Measurements from ENCODE around the gene USP34.
"Not testable (repeated sequence)": the region's sequence is repeated elsewhere in the genome, so short reads cannot be mapped to it uniquely, and the experiment has no call there.

The USP34 gene

DNA sequence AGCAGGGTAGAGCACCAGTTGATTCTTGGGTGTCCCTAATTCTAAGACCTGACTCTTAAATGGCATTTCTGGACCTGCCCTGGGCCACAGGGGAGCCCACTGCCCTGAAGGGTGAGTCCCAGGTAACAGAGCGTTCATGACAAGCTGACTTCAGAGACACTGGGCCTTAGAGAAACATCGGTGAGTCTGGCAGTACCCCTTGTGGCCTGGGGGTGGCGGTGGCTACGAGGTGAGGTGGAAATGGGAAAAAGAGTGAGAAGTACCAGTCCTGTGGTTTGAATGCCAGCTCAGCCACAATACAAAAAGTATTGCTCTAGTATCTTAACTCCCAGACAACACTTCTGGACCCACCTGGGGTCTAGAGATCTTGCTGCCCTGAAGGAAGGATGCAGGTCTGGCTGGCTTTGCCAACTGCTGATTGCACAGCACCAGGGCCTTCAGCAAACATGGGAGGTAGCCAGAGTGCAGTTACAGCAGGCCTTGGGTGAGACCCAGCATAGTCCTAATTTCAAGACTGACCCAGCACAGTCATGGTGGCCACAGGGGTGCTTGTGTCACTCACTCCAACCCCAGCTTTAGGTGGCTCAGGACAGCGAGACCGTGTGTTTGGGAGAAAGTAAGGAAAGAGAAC is 44.5 kb downstream of the USP34 start:
- DNase-seq: peak; percentile 13 to 29

DNA sequence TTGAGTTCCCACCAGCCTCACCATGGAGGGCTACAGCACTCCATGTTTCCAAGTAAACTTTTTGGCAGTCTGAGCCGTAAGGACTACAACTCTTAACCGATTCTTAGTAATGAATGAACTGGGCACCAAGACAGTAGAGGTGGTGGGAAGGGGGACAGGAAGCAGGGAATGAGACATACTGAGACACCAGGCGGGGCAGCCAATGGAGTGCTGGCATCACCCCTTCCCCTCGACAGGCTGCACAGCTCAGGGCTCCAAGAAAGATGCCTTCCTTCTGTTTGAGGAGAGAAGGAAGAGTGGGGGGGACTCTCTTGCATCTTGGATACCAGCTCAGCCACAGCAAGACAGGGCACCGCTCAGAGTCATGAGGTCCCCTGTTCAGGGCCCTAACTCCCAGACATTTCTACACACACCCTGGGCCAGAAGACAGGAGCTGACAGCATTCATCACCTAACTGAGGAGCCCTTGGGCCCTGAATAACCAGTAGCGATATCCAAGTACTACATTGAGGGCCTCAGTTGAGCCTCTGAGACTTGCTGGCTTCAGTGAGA is 45.2 kb downstream of the USP34 start:
- DNase-seq: no peak

GRCh38 chr2:61423714-61424113 is 47.2 kb downstream of the USP34 start:
- no peak for DNase-seq

GRCh38 chr2:61421611-61422010 is 49.3 kb downstream of the USP34 start:
- DNase-seq: no peak

DNA sequence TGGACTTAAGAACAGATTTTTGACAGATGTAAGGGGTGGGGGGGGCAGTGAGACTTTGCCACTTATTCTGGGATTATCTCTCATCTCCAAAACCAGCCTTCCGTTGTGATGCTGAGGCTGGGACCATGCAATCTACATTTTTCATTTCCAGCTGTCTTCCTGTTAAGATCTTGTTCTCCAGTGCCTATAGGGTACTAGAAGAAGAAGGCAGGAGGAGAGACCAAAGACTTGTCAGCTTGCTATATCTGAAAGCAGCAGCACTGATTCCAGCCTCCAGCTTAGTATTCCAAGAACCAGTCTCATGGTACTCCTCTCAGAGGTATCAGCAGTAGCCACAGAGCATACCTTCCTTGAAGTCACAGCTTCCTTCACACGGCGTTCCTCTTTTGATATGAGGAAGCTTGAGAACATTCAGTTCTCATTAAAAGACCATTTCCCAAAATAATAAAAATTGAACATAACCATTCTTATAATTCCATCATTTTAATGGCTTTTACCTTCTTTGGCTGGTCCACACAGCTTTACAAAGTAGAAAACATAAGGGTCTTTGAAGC is 49.8 kb downstream of the USP34 start:
- DNase-seq: no peak

DNA sequence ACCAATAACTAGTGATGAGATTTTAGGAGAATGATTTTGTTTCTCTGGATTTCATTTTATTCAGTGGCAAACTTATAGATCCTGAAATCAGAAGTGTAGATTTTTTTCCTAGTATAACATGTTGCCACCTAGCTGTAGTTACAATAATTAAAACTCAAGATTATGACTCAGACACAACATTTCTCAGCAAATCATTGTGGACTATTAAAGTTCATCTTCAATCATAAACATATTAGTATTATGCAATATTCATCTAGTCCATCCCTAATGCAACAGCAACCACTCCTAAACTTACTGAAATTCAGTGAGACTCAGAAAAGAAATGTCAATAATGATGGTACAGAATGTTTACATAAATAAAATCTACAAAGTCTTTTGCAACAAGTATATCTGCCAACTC is 51.3 kb downstream of the USP34 start:
- no peak for DNase-seq

- no peak for DNase-seq
Observed at GRCh38 chr2:61419129-61419528, 51.8 kb downstream of the USP34 start.

DNA sequence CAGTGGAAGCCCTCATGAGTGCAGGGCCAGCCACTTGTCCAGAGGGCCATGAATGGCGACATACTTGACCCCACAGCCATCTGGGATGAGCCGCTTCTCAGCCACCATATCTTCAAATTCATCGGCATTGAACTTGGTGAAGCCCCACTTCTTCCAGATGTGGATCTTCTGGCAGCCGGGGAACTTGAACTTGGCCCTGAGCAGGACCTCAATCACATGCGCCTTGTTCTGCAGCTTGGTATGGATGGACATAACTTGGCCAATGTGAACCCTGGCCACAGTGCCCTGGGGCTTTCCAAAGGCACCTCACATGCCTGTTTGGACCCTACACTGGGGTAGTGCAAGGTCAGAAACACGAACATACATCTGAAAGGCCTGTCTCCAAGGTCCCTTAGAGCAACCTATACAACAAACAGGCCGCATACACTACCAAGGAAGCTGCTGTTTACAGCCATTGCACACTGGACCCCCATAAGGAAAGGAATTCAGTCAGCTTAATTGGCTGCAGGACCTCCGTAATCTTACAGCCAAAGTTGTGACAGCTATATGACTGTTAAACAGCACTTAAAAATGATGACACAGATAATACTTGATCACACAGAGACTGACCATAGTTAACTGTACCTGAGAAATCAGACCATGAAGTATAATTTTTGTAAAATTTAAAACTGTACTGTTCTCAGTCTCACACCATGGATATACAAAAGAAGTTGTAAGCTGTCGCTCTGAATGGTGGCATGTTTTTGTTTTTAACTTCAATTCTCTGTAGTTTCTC is 53.8 kb downstream of the USP34 start:
- no peak for DNase-seq

DNA sequence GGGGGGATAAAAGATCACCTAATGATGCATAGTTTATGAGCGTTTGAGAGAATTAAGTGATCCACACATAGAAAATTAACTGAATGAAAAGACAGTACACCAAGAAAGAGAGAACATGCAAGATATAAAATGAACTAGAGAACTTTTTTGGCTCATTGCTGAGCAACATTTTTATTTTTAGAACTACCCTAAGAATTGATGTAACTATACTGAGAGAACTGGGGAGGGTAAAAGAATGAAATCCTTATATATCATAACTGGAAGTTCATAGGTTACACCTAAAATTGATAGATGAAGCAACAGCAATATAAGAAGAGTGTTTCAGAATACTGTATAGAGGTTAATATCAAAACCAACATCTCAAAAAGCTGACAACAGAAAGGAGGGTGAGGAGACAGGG is 55.6 kb downstream of the USP34 start:
- no peak for DNase-seq

DNA sequence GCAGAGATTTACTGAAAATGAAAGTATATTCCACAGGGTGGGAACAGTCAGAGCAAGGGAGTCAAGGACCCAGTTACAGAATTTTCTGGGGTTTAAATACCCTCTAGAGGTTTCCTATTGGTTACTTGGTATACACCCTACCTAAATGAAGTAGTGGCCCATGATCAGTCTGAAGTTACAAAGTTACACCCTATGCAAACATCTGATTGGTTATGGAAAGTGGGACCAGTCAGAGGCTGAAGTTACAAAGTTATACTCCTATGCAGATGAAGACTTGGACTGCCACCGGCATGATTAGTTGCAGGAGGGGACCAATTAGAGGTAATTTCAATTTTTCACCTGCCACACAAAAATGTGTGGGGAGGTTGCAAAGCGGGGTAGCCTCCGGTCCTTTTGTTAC is 56.2 kb downstream of the USP34 start:
- no peak for DNase-seq

- DNase-seq: no peak
Observed at GRCh38 chr2:61411109-61411508, 59.8 kb downstream of the USP34 start.

GRCh38 chr2:61410185-61410584 is 60.7 kb downstream of the USP34 start:
- DNase-seq: no peak

DNA sequence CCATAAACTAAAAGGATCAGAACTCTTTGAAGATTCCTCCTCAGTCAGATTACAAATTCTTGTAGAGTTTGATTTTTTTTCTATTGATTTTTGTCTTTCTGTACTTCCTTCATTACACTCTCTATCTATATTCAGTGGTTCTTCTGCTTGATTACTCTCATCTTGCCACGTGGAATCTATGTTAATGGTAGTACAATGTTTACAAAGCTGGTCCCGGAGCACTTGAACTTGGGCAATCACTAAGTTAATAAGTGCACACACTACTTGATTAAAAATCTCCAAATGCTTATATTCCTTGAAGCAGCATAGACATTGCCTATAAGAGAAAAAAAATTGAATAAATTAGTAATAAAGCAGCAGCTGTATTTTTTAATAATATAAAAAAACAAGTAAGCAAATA is 65.1 kb downstream of the USP34 start:
- no peak for DNase-seq

DNA sequence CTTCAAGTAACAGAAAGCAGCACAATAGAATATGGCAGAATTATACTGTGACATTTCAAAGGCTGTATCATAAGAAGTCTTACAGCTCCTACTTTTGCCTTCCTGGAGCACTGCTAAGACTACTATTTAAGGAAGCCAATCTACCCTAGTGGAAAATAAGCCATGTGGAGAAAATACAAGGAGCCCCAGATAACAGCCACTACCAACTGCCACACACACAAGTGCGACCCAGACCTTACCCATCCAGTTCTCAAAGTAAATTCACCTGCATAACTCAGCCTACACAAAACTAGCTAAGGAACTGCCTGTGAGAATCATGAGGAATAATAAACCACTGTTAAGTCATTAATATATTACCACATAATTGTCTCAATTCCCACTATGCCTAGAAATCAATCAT is 66.4 kb downstream of the USP34 start:
- no peak for DNase-seq

- no peak for DNase-seq
Observed at GRCh38 chr2:61398413-61398812, 72.5 kb downstream of the USP34 start.

DNA sequence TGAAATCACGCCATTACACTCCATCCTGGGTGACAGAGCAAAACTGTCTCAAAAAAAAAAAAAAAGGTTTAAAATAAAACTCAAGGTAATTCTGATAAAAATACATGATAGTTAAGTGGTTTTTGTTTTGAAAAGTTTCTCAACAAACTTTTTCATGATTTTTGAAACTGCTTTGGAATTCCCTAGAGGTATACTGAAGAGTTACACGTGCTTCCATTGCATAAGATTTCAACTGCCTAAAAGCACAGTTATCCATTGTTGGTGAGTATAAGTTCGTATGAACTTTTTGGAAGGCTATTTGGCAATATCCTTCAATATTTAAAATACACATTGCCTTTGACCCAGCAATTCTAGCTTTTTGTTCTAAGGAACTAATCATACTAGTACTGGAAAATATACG is 74.9 kb downstream of the USP34 start:
- DNase-seq: no peak

DNA sequence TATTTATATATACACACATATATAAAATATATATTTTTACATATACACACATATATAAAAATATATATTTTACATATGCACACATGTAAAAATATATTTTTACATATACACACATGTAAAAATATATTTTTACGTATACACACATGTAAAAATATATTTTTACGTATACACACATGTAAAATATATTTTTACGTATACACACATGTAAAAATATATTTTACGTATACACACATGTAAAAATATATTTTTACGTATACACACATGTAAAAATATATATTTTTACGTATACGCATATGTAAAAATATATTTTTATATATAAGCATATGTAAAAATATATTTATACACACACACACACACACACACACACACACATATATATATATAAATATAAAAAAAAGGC is 83.3 kb downstream of the USP34 start:
- DNase-seq: not testable (repeated sequence)

DNA sequence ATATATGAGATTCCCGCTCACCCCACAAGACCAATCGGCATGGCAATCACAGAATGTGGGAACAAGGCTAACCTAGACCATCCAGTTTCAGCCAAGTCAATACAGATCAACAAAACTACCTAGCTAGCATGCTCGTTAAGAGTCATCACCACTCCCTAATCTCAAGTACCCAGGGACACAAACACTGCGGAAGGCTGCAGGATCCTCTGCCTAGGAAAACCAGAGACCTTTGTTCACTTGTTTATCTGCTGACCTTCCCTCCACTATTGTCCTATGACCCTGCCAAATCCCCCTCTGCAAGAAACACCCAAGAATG is 90.0 kb downstream of the USP34 start:
- DNase-seq: not testable (repeated sequence)

DNA sequence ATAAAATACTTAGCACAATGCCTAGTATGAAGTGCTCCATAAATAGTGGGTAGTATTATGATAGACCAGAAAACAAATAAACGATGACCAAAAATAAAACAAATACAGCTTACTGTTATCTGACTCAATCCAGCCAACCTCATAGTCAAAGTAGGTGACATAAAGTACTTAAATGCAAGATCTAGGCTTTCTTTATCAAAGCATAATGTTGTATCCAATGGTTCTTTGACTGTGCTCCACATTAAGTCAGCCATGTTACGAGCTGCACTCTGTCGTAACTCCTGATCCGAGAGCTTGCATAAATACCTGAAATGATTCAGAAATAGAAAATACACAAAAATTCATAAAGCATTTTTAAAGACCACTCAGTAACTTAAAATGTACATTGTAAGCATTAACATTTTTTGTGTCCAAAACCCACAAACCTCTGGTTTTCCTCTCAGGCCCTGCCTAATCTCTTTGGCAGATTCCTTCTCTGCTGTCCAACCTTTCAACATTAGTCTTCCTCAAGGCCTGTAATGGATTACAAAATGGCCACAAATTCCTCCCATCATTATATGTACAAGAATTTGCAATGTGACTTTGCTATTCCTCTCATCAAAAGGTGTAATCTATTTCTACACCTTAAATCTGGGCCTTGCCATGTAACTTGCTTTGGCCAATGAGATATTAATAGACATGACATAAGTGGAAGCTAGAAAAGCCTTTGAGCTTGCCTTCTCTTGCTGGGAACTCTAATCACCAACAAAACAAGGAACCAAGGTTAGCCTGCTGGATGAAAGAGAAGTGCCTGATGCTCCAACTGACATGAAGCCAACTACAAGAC is 90.6 kb downstream of the USP34 start:
- no peak for DNase-seq

DNA sequence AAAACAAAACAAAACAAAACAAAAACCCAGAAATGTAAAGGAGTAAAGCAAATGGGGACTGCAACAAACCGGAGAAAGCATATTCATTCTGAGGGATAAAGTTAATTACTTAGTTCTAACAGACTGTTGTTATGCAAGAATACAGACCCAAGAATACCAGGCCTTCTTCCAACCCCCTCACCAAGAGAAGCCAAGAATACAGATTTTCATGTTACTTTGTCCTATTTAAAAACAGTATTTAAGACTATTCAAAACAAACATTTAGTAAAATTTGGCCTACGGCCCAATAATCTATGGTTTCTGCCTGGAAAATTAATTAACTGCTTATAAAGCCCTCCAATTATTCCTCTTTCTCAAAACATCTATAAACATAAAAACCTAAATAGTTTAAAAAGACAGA is 91.4 kb downstream of the USP34 start:
- DNase-seq: no peak

DNA sequence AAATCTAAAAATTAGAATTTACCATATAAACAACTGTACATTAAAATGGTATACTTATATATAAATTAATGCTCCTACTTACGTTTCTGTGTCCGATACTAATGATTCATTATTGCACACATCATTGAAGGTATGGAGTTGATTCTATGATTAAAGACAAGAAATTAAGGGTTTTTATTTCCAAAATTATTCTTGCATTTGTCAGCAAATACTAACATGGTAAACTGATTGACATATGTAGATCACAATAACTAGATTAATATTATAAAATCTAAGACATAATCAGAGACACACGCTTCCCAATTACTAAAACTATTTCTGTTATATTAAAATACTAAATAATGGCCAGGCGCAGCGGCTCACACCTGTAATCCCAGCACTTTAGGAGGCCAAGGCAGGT is 92.6 kb downstream of the USP34 start:
- no peak for DNase-seq

GRCh38 chr2:61377046-61377445 is 93.8 kb downstream of the USP34 start:
- no peak for DNase-seq

GRCh38 chr2:61376211-61376610 is 94.7 kb downstream of the USP34 start:
- no peak for DNase-seq

DNA sequence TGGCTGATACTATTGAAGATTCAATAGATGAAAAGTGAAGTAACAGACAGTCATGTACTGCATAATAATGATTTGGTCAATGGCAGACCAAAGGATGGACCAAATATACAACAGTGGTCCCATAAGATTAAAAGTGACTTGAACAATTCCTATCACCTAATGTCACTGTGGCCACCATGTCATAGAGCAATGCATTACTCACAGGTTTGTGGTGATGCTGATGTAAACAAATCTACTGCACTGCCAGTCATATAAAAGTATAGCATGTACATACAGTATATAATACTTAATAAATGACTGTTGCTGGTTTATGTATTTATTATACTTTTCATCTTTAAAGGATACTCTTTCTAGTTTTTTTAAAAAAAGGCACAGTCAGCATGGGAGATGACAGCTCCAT is 99.9 kb downstream of the USP34 start:
- no peak for DNase-seq
